Adrenal gland (tissue), 12 donors: Measurements from ENCODE around the gene PDE10A. TPM values are rescaled to one million over a fixed set of nuclear protein-coding genes. Genes with fewer than 3 reads are reported as not detected.

ENCODE experiments used
- DNase-seq, 7 donors: peaks; one replicate each; pipeline ENCODE4 v3.0.0-alpha.2; 2019 to 2020
- H3K27ac ChIP-seq, 5 donors: fragments of 200-600 bp; sonication (generic) in 4 of 5; 1 replicate in 3 of 5; 2 replicates in 2 of 5; pipeline versions ENCODE4 v1.5.1 to v1.8.0; 2016 to 2020; ENCODE audit warnings: mild to moderate bottlenecking in 1 of 5
- H3K27me3 ChIP-seq: fragments of 200-600 bp; 2 replicates; pipeline ENCODE4 v1.8.0; 2021
- H3K36me3 ChIP-seq, 2 donors: fragments of 200-600 bp; replicated peaks in 1 of 2; 1 replicate in 1 of 2; 2 replicates in 1 of 2; pipeline versions ENCODE4 v1.5.1 to v1.8.0; 2018 to 2022
- H3K4me1 ChIP-seq, 2 donors: fragments of 200-600 bp; replicated peaks in 1 of 2; 1 replicate in 1 of 2; 2 replicates in 1 of 2; pipeline versions ENCODE4 v1.5.1 to v1.8.0; 2018 to 2021
- H3K4me3 ChIP-seq, 4 donors: fragments of 200-600 bp; sonication (generic) in 3 of 4; one replicate each; pipeline ENCODE4 v1.5.1; 2016 to 2018
- H3K9me3 ChIP-seq, 3 donors: fragments of 200-600 bp; sonication (generic) in 1 of 3; replicated peaks in 1 of 3; 1 replicate in 2 of 3; 2 replicates in 1 of 3; pipeline versions ENCODE4 v1.5.1 to v1.8.0; 2016 to 2021
- POLR2A ChIP-seq, 2 donors: fragments of 450-650 bp; IDR thresholded peaks; one replicate each; pipeline ENCODE4 v1.6.1; 2017; ENCODE audit warnings: antibody characterized with exemption in 2 of 2, mild to moderate bottlenecking in 2 of 2, moderate library complexity in 1 of 2
- WGBS, 4 donors: extraction: QIAGEN DNeasy Blood & Tissue Kit in 2 of 4; methylation state at CpG; one replicate each; pipeline versions ENCODE4 v1.1.5 to v1.1.7; 2013 to 2017; 5-methylcytosine and 5-hydroxymethylcytosine counted together
- intact Hi-C, 2 donors: fragments of 100-400 bp; cut with DNase I; formaldehyde crosslinking; loops; one replicate each; pipeline versions ENCODE4 v1.14.1 to v1.15.0; 2022 to 2023
- polyA plus RNA-seq, 3 donors: library from polyadenylated mRNA; stranded (reverse); fragments of 200-250 nt in 2 of 3; fragments of 350-450 nt in 1 of 3; fragmentation: Illumina TruSeq in 1 of 3; extraction: RNeasy Lipid Tissue Mini Kit (QIAGEN cat#74804) in 1 of 3; gene quantifications; one replicate each; pipeline ENCODE4 v1.2.3, GENCODE V29; 2013 to 2014
- total RNA-seq, 9 donors: library from RNA; depleted of rRNA in 4 of 9; stranded (reverse); fragments of >200 nt in 4 of 9; fragments of 120-200 nt in 1 of 9; fragmentation: NEBNext Ultra II Directional in 1 of 9; extraction: Animal tissue kit (Norgen Biotek cat#: 25700) in 1 of 9; gene quantifications; one replicate each; pipeline versions ENCODE4 v1.1.0 to v1.2.4, GENCODE V29; 2013 to 2023
- TF ChIP-seq, protein P1 (sequence below), 6 experiments: fragments of 450-650 bp in 4 of 6; fragments of 200-600 bp in 2 of 6; sonication (generic) in 1 of 6; IDR thresholded peaks; 1 replicate in 5 of 6; 2 replicates in 1 of 6; pipeline versions ENCODE4 v1.5.1 to v1.8.0; 2016 to 2021; ENCODE audit warnings: antibody characterized with exemption in 6 of 6, mild to moderate bottlenecking in 2 of 6, moderate library complexity in 1 of 6
- donor health status: healthy with polysubstance abuse.
- donor health status: Bipolar disorder and iron deficiency.
- donor health status: DM: yes; HTN: yes; CAD: no.
- donor health status: DM: no; HTN: no; CAD: no.
- donor health status: DM: no; HTN: no; CAD: no.
- donor health status: DM: yes; HTN: yes; CAD: no.

The PDE10A gene
- total and polyA plus RNA-seq, 12 donors = 4.0 to 199 (median 27.8) TPM

DNA sequence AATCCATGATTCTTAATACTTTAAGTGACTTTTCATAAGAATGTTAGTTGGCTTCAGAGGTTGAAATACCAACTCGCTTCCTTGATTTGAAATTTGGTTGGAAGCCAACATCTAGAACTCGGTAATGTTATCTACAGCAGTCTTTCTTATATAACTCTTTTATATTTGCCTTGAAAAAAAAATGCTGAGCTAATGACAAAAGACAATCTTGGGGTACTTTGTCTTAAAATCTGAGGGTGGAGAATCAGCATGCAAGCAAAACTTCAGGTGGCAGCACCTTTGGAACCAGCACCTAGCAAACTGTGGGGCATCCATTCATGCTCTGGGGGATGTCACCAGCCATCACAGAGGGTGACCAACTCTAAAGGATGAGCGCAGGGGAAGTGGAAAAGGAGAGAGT is 76.3 kb downstream of the PDE10A start:
- no peak for DNase-seq
- intact Hi-C loops = no loop called here
- Histone ChIP-seq H3K4me1 (no peaks in the 10 kb centered on the region), H3K9me3 (no peaks in the 10 kb centered on the region), H3K27me3 (no peaks in the 10 kb centered on the region), H3K36me3 (no peaks in the 10 kb centered on the region), H3K27ac (no peak overlapping the region), H3K4me3 (no peak overlapping the region)
- TF ChIP-seq, protein P1, sequence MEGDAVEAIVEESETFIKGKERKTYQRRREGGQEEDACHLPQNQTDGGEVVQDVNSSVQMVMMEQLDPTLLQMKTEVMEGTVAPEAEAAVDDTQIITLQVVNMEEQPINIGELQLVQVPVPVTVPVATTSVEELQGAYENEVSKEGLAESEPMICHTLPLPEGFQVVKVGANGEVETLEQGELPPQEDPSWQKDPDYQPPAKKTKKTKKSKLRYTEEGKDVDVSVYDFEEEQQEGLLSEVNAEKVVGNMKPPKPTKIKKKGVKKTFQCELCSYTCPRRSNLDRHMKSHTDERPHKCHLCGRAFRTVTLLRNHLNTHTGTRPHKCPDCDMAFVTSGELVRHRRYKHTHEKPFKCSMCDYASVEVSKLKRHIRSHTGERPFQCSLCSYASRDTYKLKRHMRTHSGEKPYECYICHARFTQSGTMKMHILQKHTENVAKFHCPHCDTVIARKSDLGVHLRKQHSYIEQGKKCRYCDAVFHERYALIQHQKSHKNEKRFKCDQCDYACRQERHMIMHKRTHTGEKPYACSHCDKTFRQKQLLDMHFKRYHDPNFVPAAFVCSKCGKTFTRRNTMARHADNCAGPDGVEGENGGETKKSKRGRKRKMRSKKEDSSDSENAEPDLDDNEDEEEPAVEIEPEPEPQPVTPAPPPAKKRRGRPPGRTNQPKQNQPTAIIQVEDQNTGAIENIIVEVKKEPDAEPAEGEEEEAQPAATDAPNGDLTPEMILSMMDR (IDR thresholded peaks at IDR 0.05) = no peak
- no peak for TF ChIP-seq POLR2A (IDR thresholded peaks at IDR 0.05)
- 63 to 79% (median 73%) methylated on average over 3 of the region's 3 CpGs for WGBS, 4 donors

DNA sequence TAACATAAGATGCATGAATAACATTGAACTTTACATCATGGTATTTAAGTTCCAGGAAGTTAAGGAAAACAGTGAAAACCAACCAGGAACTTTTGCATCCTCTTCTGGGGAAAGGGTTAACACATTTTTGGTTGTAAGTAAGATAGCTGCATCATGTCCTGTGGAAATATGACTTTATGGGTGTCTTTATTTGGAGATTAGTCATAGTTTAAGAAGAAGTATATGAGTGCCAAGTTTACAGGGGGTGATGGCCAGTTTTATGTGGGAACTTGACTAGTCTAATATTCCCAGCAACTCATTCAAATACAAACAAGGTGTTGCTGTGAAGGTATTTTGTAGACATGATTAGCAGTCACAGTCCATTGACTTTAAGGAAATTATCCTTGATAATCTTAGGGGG is 78.0 kb downstream of the PDE10A start:
- intact Hi-C loops = no loop called here
- Histone ChIP-seq H3K4me1 (no peaks in the 10 kb centered on the region), H3K9me3 (no peaks in the 10 kb centered on the region), H3K36me3 (no peaks in the 10 kb centered on the region), H3K4me3 (no peak overlapping the region), H3K27me3 (no peaks in the 10 kb centered on the region), H3K27ac (no peak overlapping the region)
- no peak for DNase-seq
- TF ChIP-seq POLR2A (IDR thresholded peaks at IDR 0.05) = no peak
- TF ChIP-seq, protein P1 (IDR thresholded peaks at IDR 0.05) = no peak

DNA sequence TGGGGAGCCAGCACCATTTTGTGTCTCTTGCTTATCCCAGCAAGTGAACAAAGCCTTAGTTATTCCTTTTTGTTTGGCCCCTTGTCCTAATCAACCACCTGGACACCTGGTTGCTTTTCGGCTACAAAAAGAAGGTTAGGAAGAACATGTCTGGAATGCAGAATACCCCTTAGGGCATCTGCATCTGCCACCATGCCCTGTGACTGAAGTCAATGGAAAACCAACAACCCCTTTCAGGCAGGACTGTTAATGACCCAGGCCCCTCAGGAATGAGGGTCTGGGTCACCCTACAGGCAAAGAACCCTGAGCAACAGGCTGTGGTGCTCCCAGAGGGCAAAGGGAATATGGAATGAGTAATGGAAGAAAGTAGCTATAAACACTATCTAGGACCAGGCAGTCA is 78.5 kb downstream of the PDE10A start:
- no peak for TF ChIP-seq POLR2A (IDR thresholded peaks at IDR 0.05)
- TF ChIP-seq, protein P1 (IDR thresholded peaks at IDR 0.05) = no peak
- no peak for DNase-seq
- no peak overlapping the region for H3K27ac ChIP-seq

DNA sequence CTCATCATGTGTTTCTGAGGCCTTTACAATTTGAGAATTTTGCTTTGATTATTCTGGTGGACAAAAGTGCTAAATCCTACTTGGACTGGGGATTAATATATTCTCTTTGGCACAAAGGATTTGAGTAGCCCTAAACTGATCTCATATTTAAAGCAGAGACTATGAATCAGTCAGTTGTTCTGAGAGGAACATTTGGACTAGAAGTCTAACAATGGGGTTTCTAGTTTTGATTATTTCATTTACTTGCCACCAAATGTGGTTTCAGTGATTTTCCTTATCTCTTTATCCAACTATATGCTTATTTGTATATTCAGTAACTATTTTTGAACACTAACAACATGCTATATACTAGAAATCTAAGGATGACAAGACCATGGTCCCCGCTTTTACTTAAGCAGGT is 81.4 kb downstream of the PDE10A start:
- no peaks in the 10 kb centered on the region for H3K36me3 ChIP-seq
- H3K27me3 ChIP-seq = no peaks in the 10 kb centered on the region
- no peak for DNase-seq
- intact Hi-C loops = no loop called here
- no peaks in the 10 kb centered on the region for H3K4me1 ChIP-seq
- H3K27ac ChIP-seq = no peak overlapping the region
- WGBS, 4 donors = 89 to 100% (median 99%) methylated on average over 1 of the region's 1 CpG
- TF ChIP-seq POLR2A (IDR thresholded peaks at IDR 0.05) = no peak
- TF ChIP-seq, protein P1 (IDR thresholded peaks at IDR 0.05) = no peak
- H3K4me3 ChIP-seq = no peak overlapping the region
- H3K9me3 ChIP-seq = no peaks in the 10 kb centered on the region

More for the DNA sequence above, 78.5 kb downstream of the PDE10A start:
- intact Hi-C loops = no loop called here
- WGBS, 4 donors = 90 to 100% (median 95%) methylated on average over 1 of the region's 1 CpG
- Histone ChIP-seq H3K9me3 (no peaks in the 10 kb centered on the region), H3K36me3 (no peaks in the 10 kb centered on the region), H3K4me3 (no peak overlapping the region), H3K27me3 (no peaks in the 10 kb centered on the region), H3K4me1 (no peaks in the 10 kb centered on the region)
